GM06990 (cell line): ENCODE data around the gene AMOT.

Experiments
- DNase-seq: peaks from one replicate; pipeline ENCODE4 v3.0.0-alpha.2; 2011; ENCODE audit not compliant: insufficient read length; ENCODE audit errors: extremely low read depth
- H3K27me3 ChIP-seq: replicated peaks from 2 replicates; pipeline ENCODE4 v1.6.0; 2011; ENCODE audit warnings: low read length; ENCODE audit not compliant: control insufficient read depth, insufficient read depth
- H3K36me3 ChIP-seq: 2 replicates; pipeline ENCODE4 v1.5.1; 2011; ENCODE audit warnings: low read length; ENCODE audit not compliant: control insufficient read depth, insufficient read depth
- H3K4me3 ChIP-seq: replicated peaks from 2 replicates; pipeline ENCODE4 v1.5.1; 2011; ENCODE audit warnings: low read depth, mild to moderate bottlenecking, control low read depth, low read length
- CTCF ChIP-seq: IDR thresholded peaks from 2 replicates; pipeline ENCODE4 v1.5.1; 2011; ENCODE audit warnings: low read length, control low read depth, mild to moderate bottlenecking, inconsistent platforms; ENCODE audit not compliant: insufficient read depth, poor library complexity, severe bottlenecking

Gene AMOT

DNA sequence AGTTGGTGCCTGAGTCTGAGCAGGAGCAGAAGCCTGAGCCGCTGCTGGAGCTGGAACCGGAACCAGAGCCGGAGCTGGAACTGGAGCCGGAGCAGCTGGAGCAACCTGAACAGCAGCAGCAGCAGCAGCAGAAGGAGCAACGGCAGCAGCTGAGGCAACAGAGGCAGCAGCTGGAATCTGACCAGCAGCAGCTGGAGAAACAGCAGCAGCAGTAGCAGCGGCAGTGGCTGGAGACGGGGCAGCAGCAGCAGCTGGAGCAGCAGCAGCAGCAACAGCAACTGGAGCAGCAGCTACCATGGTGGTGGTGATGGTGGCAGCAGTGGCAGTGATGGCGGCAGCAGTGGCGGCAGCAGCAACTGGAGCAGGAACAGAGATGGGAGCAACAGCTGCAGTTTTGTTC, 61.5 kb downstream of the AMOT start:
- TF ChIP-seq CTCF = no peak
- Histone ChIP-seq H3K27me3 (no peaks in the 10 kb centered on the region), H3K36me3 (no peaks in the 10 kb centered on the region), H3K4me3 (no peak overlapping the region)
- DNase-seq = no peak

GRCh38 chrX:112774651-112775293, 65.9 kb downstream of the AMOT start:
- H3K27me3 ChIP-seq = peaks cover 2% of the 10 kb centered on the region
- no peak for DNase-seq
- TF ChIP-seq CTCF = no peak
- H3K4me3 ChIP-seq = no peak overlapping the region
- H3K36me3 ChIP-seq = no peaks in the 10 kb centered on the region

DNA sequence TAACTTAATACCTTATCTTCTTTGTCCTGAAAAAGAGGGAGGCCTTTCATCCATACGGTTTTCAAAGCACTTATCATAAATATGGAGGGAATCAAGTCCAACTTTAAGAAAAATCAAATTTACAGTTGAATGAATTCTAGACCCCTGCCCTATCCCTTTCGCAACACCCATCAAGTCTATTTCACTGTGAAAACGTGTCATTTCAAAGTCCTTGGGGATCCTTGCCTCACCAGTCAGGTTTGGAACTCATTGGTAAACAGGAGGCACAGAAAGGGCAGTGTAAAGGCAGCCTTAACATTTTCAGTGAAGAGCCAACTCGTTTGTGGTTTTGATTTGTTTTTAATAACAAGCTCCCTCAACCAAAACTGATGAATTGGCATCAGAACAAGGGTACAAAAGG, 66.5 kb downstream of the AMOT start:
- Histone ChIP-seq H3K36me3 (no peaks in the 10 kb centered on the region), H3K4me3 (no peak overlapping the region), H3K27me3 (peaks cover 2% of the 10 kb centered on the region)
- TF ChIP-seq CTCF = no peak
- DNase-seq = no peak

GRCh38 chrX:112769034-112769433, 71.6 kb downstream of the AMOT start:
- peaks cover 2% of the 10 kb centered on the region for H3K27me3 ChIP-seq
- no peak overlapping the region for H3K4me3 ChIP-seq
- TF ChIP-seq CTCF = no peak
- H3K36me3 ChIP-seq = no peaks in the 10 kb centered on the region
- DNase-seq = no peak

DNA sequence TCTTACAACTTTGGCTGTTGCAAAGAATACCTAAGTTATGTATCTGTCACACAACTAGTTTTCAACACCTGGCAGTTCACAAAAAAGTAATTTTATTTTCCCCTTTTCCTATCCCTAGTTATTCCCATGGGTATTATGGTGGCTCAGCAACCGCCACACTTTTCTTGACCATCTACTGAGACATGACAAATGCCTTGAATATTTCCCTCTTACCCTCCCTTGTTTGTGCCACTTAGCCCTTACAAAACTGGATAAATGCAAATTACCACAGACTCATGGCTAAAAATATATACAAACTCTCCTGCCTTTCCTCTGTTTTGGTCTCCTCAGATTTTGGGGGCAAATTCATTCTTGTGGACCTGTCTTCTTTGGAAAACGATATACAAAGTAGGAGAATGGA, 72.1 kb downstream of the AMOT start:
- TF ChIP-seq CTCF = no peak
- Histone ChIP-seq H3K27me3 (peaks cover 2% of the 10 kb centered on the region), H3K36me3 (no peaks in the 10 kb centered on the region)

GRCh38 chrX:112766774-112767173, 73.9 kb downstream of the AMOT start:
- no peak for TF ChIP-seq CTCF
- H3K27me3 ChIP-seq = peaks cover 2% of the 10 kb centered on the region
- DNase-seq = no peak
- H3K4me3 ChIP-seq = no peak overlapping the region
- H3K36me3 ChIP-seq = no peaks in the 10 kb centered on the region

More for the DNA sequence above, 72.1 kb downstream of the AMOT start:
- no peak for DNase-seq
- H3K4me3 ChIP-seq = no peak overlapping the region
